ENCODE results near the gene EEF1G. TPM values are rescaled to one million over a fixed set of nuclear protein-coding genes. Genes with fewer than 3 reads are reported as not detected.
"Not testable (repeated sequence)": the region's sequence is repeated elsewhere in the genome, so short reads cannot be mapped to it uniquely, and the experiment has no call there.

The EEF1G gene
- total and polyA plus RNA-seq, 2 donors (not counting 1 experiment from before 2014, with no cell fraction given): 1,582 to 1,867 TPM

GRCh38 chr11:62552485-62553079 is 21.1 kb downstream of the EEF1G start:
- no peaks in the 10 kb centered on the region for H4K20me1 ChIP-seq (ENCODE audit: control insufficient read depth, insufficient read depth, low read length, poor library complexity, severe bottlenecking)
- H3K27ac ChIP-seq (ENCODE audit: low read length in 2 of 2): peak overlapping the region; percentile 98 to 99
- no peaks in the 10 kb centered on the region for H3K27me3 ChIP-seq (replicated peaks in 1 of 4; ENCODE audit: control extremely low read depth in 1 of 4, control insufficient read depth in 3 of 4, insufficient read depth in 4 of 4, low read length in 3 of 4)
- intact Hi-C loops (cut with micrococcal nuclease): no loop called here
- H3K79me2 ChIP-seq (ENCODE audit: control insufficient read depth, insufficient read depth, low read length): peaks cover 20% of the 10 kb centered on the region
- Mint-ChIP-seq H3K27me3 (no peaks in the 10 kb centered on the region), H3K27ac (peak overlapping the region; percentile 96), H3K4me3 (peak overlapping the region; percentile 82), H3K9me3 (ENCODE audit: insufficient read depth) (no peaks in the 10 kb centered on the region), H3K4me1 (peaks cover 82% of the 10 kb centered on the region)
- POLR2A ChIA-PET: interaction anchor here (0.6 to 9.3 kb wide), 12 partner anchors 8 to 288 kb away, joined by 3 to 119 read pairs (median 6); partner anchors contain the start of genes EEF1G, INTS5, TUT1 and WDR74
- no peaks in the 10 kb centered on the region for H3K9me3 ChIP-seq (ENCODE audit: control extremely low read depth in 1 of 3, control insufficient read depth in 2 of 3, insufficient read depth in 1 of 3, low read length in 2 of 3)
- peaks cover 75 to 80% of the 10 kb centered on the region in 2 donors for H3K4me1 ChIP-seq (ENCODE audit: control insufficient read depth in 2 of 2, insufficient read depth in 2 of 2, low read length in 2 of 2)
- peak overlapping the region; percentile 74 for H3K4me2 ChIP-seq (replicated peaks; ENCODE audit: low read depth, low read length, poor library complexity, severe bottlenecking)
- H3K36me3 ChIP-seq (replicated peaks in 1 of 2; ENCODE audit: control extremely low read depth in 1 of 2, control insufficient read depth in 1 of 2, extremely low read depth in 1 of 2, insufficient read depth in 2 of 2, low read length in 1 of 2): no peaks in the 10 kb centered on the region
- DNase-seq (no peak), ATAC-seq (ENCODE audit: low read depth) (no peak)
- peak overlapping the region; percentile 20 for H2AFZ ChIP-seq (ENCODE audit: insufficient read depth, low read depth, low read length, poor library complexity, severe bottlenecking)
- H3K4me3 ChIP-seq (ENCODE audit: control extremely low read depth in 1 of 5, extremely low read depth in 1 of 5, insufficient read depth in 1 of 5, low read depth in 2 of 5, low read length in 4 of 5): peak overlapping the region in 1 of 5 experiments; percentile 48
- CTCF ChIA-PET: interaction anchor here (0.6 to 13.2 kb wide), 15 partner anchors 7 to 595 kb away, joined by 3 to 376 read pairs (median 4); partner anchors contain the start of genes EEF1G, SLC3A2 and TUT1
- peak overlapping the region; percentile 54 for H3K9ac ChIP-seq (ENCODE audit: low read length)
- no peak for TF ChIP-seq CTCF (IDR thresholded peaks at IDR 0.05)
- no peak for TF ChIP-seq EZH2 (IDR thresholded peaks at IDR 0.05; ENCODE audit: borderline replicate concordance, insufficient read depth, low read depth, low read length, poor library complexity, severe bottlenecking)
- 67% methylated on average over 4 of the region's 4 CpGs for WGBS (ENCODE audit: insufficient coverage)

- H2AFZ ChIP-seq (ENCODE audit: insufficient read depth, low read depth, low read length, poor library complexity, severe bottlenecking); H3K9me3 Mint-ChIP-seq (ENCODE audit: insufficient read depth); H3K36me3 ChIP-seq (replicated peaks in 1 of 2; ENCODE audit: control extremely low read depth in 1 of 2, control insufficient read depth in 1 of 2, extremely low read depth in 1 of 2, insufficient read depth in 2 of 2, low read length in 1 of 2); intact Hi-C loops (cut with micrococcal nuclease); DNase-seq; H3K4me3 ChIP-seq (ENCODE audit: control extremely low read depth in 1 of 5, extremely low read depth in 1 of 5, insufficient read depth in 1 of 5, low read depth in 2 of 5, low read length in 4 of 5); H3K4me2 ChIP-seq (replicated peaks; ENCODE audit: low read depth, low read length, poor library complexity, severe bottlenecking); H3K9me3 ChIP-seq (ENCODE audit: control extremely low read depth in 1 of 3, control insufficient read depth in 2 of 3, insufficient read depth in 1 of 3, low read length in 2 of 3); ATAC-seq (ENCODE audit: low read depth); H4K20me1 ChIP-seq (ENCODE audit: control insufficient read depth, insufficient read depth, low read length, poor library complexity, severe bottlenecking); H3K27me3 Mint-ChIP-seq; H3K4me3 Mint-ChIP-seq; H3K27me3 ChIP-seq (replicated peaks in 1 of 4; ENCODE audit: control extremely low read depth in 1 of 4, control insufficient read depth in 3 of 4, insufficient read depth in 4 of 4, low read length in 3 of 4); H3K9ac ChIP-seq (ENCODE audit: low read length): not testable (repeated sequence)
- Histone ChIP-seq H3K4me1 (ENCODE audit: control insufficient read depth in 2 of 2, insufficient read depth in 2 of 2, low read length in 2 of 2) (peaks cover 62 to 68% of the 10 kb centered on the region in 2 donors), H3K27ac (ENCODE audit: low read length in 2 of 2) (peak overlapping the region in 1 of 2 donors; percentile 98), H3K79me2 (ENCODE audit: control insufficient read depth, insufficient read depth, low read length) (peaks cover 39% of the 10 kb centered on the region)
- ChIA-PET CTCF (interaction anchor here (0.6 to 13.2 kb wide), 7 partner anchors 10 to 654 kb away, joined by 3 to 376 read pairs (median 5); no protein-coding TSS in a partner anchor), POLR2A (interaction anchor here (0.7 to 3.4 kb wide), 2 partner anchors 41 to 409 kb away, joined by 3 to 12 read pairs; partner anchors contain the start of gene TUT1)
- Mint-ChIP-seq H3K4me1 (peaks cover 71% of the 10 kb centered on the region), H3K27ac (peak overlapping the region; percentile 96)
- 100% methylated on average over 1 of the region's 2 CpGs for WGBS (ENCODE audit: insufficient coverage)
Observed at GRCh38 chr11:62550478-62550877, 23.2 kb downstream of the EEF1G start.

All from B cell (primary cell).